ENCODE data around the gene KANSL1.

The KANSL1 gene

DNA sequence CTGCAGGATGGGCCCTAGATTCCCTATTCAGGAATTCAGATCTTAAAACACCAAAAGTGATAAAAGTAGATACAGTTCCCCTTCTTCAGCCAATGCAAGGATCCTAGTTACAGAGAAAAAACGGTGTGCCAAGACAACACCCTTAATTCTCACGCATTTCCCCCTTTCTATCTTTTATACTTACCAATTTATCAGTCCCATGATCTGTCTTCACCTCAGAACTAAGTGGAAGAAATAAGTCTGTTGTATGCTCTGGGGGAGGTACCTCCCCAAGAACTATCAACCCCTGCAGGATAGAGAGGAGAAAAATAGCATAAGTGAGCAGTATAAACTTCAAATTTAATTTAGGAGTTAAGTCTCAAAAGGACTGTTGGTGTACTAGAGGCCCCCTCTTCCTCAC, 111.0 kb downstream of the KANSL1 start:
- no peak overlapping the region for H3K4me3 ChIP-seq (ENCODE audit: low read length)
- H3K9ac ChIP-seq (ENCODE audit: low read depth, low read length) = no peak overlapping the region
- H3K27ac ChIP-seq (ENCODE audit: low read length) = no peak overlapping the region
- peaks cover 30% of the 10 kb centered on the region for H3K36me3 ChIP-seq (ENCODE audit: insufficient read depth, low read depth, low read length)
- H3K9me3 ChIP-seq (ENCODE audit: insufficient read depth, low read depth, low read length) = no peaks in the 10 kb centered on the region
- H3K27me3 ChIP-seq (ENCODE audit: insufficient read depth, low read length) = no peaks in the 10 kb centered on the region
- no peaks in the 10 kb centered on the region; the same call in 1 of the 2 replicates for H3K4me1 ChIP-seq (ENCODE audit: insufficient read depth, low read length)

DNA sequence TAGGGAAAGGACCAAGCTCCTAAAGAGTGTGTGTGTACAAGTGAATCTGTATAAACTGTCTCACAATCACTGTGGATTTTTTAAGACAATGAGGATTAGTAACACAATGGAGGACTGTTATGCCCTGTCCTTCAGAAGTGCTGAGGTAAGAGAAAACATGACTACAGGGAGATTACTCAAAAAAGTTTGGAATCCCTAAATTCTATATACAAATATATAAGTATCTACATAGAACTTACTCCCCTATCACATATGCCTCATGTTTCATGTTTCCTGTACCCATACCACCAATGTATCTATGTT, 112.3 kb downstream of the KANSL1 start:
- H3K9me3 ChIP-seq (ENCODE audit: insufficient read depth, low read depth, low read length) = no peaks in the 10 kb centered on the region
- no peak overlapping the region for H3K27ac ChIP-seq (ENCODE audit: low read length)
- peaks cover 28% of the 10 kb centered on the region for H3K36me3 ChIP-seq (ENCODE audit: insufficient read depth, low read depth, low read length)
- no peak overlapping the region for H3K4me3 ChIP-seq (ENCODE audit: low read length)
- H3K4me1 ChIP-seq (ENCODE audit: insufficient read depth, low read length) = no peaks in the 10 kb centered on the region; the same call in 1 of the 2 replicates
- no peak overlapping the region for H3K9ac ChIP-seq (ENCODE audit: low read depth, low read length)
- no peaks in the 10 kb centered on the region for H3K27me3 ChIP-seq (ENCODE audit: insufficient read depth, low read length)

DNA sequence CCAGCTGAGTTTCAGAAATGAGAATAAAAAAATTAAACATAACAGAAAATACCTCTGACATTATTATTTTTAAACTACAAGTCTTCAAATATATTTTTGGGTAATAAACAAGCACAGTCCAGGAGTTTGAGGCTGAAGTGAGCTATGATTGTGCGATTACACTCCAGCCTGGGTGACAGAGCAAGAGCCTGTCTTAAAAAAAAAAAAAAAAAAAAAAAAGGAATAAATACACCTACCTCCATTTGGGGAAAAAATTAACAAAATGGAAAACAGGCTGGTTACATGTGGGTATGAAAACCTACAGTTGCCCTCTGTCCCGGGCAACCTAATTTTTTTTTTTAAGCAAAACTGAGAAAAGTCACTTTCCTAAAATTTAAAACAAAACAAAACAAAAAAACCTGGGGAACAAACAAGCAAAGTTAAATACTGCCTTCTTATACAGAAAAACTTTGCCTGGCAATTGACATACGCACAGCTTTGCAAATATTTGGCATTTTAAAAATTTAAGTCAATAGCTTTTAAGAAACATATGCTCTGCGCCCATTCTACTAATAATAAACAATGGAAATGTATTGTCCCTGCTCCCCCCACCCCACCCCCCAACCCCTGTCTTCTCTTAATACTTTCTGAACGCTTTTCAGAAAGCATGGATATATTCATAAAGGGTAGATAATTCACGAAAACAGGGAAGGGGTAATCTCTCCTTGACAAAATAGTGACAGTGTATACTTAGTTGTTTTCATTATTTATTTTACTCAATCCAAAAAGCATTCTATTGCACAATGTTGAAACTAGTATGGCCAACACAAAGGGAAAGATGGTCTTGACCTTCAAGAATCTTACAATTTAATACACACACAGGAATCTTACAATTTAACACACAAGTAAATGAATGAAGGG, 112.9 kb downstream of the KANSL1 start:
- H3K36me3 ChIP-seq (ENCODE audit: insufficient read depth, low read depth, low read length) = peaks cover 32% of the 10 kb centered on the region
- no peak overlapping the region for H3K4me3 ChIP-seq (ENCODE audit: low read length)
- H3K27ac ChIP-seq (ENCODE audit: low read length) = no peak overlapping the region
- H3K9me3 ChIP-seq (ENCODE audit: insufficient read depth, low read depth, low read length) = no peaks in the 10 kb centered on the region
- no peaks in the 10 kb centered on the region for H3K27me3 ChIP-seq (ENCODE audit: insufficient read depth, low read length)
- H3K4me1 ChIP-seq (ENCODE audit: insufficient read depth, low read length) = no peaks in the 10 kb centered on the region; the same call in 1 of the 2 replicates
- H3K9ac ChIP-seq (ENCODE audit: low read depth, low read length) = no peak overlapping the region

- Histone ChIP-seq H3K27ac (ENCODE audit: low read length) (no peak overlapping the region), H3K4me3 (ENCODE audit: low read length) (no peak overlapping the region), H3K27me3 (ENCODE audit: insufficient read depth, low read length) (no peaks in the 10 kb centered on the region), H3K9ac (ENCODE audit: low read depth, low read length) (no peak overlapping the region), H3K36me3 (ENCODE audit: insufficient read depth, low read depth, low read length) (peaks cover 38% of the 10 kb centered on the region), H3K9me3 (ENCODE audit: insufficient read depth, low read depth, low read length) (no peaks in the 10 kb centered on the region), H3K4me1 (ENCODE audit: insufficient read depth, low read length) (peaks cover 2% of the 10 kb centered on the region)
Observed at GRCh38 chr17:46078675-46079074, 114.6 kb downstream of the KANSL1 start.

- Histone ChIP-seq H3K4me3 (ENCODE audit: low read length) (no peak overlapping the region), H3K9ac (ENCODE audit: low read depth, low read length) (no peak overlapping the region), H3K27me3 (ENCODE audit: insufficient read depth, low read length) (no peaks in the 10 kb centered on the region), H3K4me1 (ENCODE audit: insufficient read depth, low read length) (peaks cover 30% of the 10 kb centered on the region), H3K36me3 (ENCODE audit: insufficient read depth, low read depth, low read length) (peaks cover 30% of the 10 kb centered on the region), H3K27ac (ENCODE audit: low read length) (no peak overlapping the region), H3K9me3 (ENCODE audit: insufficient read depth, low read depth, low read length) (no peaks in the 10 kb centered on the region)
Observed at GRCh38 chr17:46074540-46074939, 118.7 kb downstream of the KANSL1 start.

DNA sequence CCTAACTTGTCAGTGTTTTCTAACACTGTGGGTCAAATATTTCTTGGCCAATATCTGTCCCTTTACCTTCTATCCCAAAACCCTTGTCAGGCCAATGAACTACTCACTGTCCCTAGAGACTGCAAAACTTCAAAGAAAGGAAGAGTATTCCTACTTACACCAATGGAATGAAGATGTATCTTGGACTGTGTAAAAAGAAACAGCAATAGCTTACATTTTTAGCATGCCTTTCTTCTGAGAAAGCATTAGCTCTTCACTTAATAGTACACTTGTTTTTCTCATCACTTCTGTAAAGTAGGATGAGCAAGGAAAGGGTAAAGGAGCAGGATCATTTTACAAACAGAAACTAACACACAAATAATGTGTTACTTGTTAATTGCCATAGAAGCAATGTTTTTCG, 120.2 kb downstream of the KANSL1 start:
- no peaks in the 10 kb centered on the region for H3K27me3 ChIP-seq (ENCODE audit: insufficient read depth, low read length)
- no peak overlapping the region for H3K4me3 ChIP-seq (ENCODE audit: low read length)
- H3K9ac ChIP-seq (ENCODE audit: low read depth, low read length) = no peak overlapping the region
- no peaks in the 10 kb centered on the region for H3K9me3 ChIP-seq (ENCODE audit: insufficient read depth, low read depth, low read length)
- peaks cover 30% of the 10 kb centered on the region for H3K4me1 ChIP-seq (ENCODE audit: insufficient read depth, low read length)
- no peak overlapping the region for H3K27ac ChIP-seq (ENCODE audit: low read length)
- H3K36me3 ChIP-seq (ENCODE audit: insufficient read depth, low read depth, low read length) = peaks cover 22% of the 10 kb centered on the region

- H3K9ac ChIP-seq (ENCODE audit: low read depth, low read length) = no peak overlapping the region
- no peak overlapping the region for H3K4me3 ChIP-seq (ENCODE audit: low read length)
- H3K36me3 ChIP-seq (ENCODE audit: insufficient read depth, low read depth, low read length) = peaks cover 29% of the 10 kb centered on the region
- H3K4me1 ChIP-seq (ENCODE audit: insufficient read depth, low read length) = peaks cover 30% of the 10 kb centered on the region
- no peaks in the 10 kb centered on the region for H3K27me3 ChIP-seq (ENCODE audit: insufficient read depth, low read length)
- H3K9me3 ChIP-seq (ENCODE audit: insufficient read depth, low read depth, low read length) = no peaks in the 10 kb centered on the region
- no peak overlapping the region for H3K27ac ChIP-seq (ENCODE audit: low read length)
Observed at GRCh38 chr17:46071796-46072195, 121.4 kb downstream of the KANSL1 start.

- Histone ChIP-seq H3K4me1 (ENCODE audit: insufficient read depth, low read length) (no peaks in the 10 kb centered on the region; the same call in 1 of the 2 replicates), H3K9me3 (ENCODE audit: insufficient read depth, low read depth, low read length) (no peaks in the 10 kb centered on the region), H3K36me3 (ENCODE audit: insufficient read depth, low read depth, low read length) (peaks cover 71% of the 10 kb centered on the region), H3K27me3 (ENCODE audit: insufficient read depth, low read length) (no peaks in the 10 kb centered on the region), H3K27ac (ENCODE audit: low read length) (no peak overlapping the region), H3K9ac (ENCODE audit: low read depth, low read length) (no peak overlapping the region), H3K4me3 (ENCODE audit: low read length) (no peak overlapping the region)
Observed at GRCh38 chr17:46064460-46064859, 128.8 kb downstream of the KANSL1 start.

GRCh38 chr17:46063241-46063640, 130.0 kb downstream of the KANSL1 start:
- Histone ChIP-seq H3K4me3 (ENCODE audit: low read length) (no peak overlapping the region), H3K9ac (ENCODE audit: low read depth, low read length) (no peak overlapping the region), H3K27me3 (ENCODE audit: insufficient read depth, low read length) (no peaks in the 10 kb centered on the region), H3K4me1 (ENCODE audit: insufficient read depth, low read length) (peaks cover 1% of the 10 kb centered on the region; the same call in 1 of the 2 replicates), H3K27ac (ENCODE audit: low read length) (no peak overlapping the region), H3K9me3 (ENCODE audit: insufficient read depth, low read depth, low read length) (no peaks in the 10 kb centered on the region), H3K36me3 (ENCODE audit: insufficient read depth, low read depth, low read length) (peaks cover 74% of the 10 kb centered on the region)

DNA sequence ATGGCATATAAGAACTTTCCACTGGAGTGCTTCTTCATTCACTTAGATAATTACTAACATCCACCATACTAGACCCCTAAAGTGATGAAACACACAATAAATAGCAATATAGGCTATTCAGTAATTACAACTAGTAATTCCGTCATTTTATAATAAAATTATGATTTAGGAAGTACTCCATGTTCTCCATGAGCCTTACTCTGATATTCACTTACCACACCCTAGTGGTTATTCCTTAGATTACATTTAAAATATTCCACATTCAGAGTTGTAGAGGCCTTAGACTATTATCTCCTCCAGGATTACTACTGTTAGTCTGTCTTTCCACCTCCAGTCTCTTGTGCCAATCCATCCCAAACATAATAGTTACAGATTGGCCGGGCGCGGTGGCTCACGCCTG, 131.8 kb downstream of the KANSL1 start:
- no peak overlapping the region for H3K27ac ChIP-seq (ENCODE audit: low read length)
- H3K9ac ChIP-seq (ENCODE audit: low read depth, low read length) = no peak overlapping the region
- no peaks in the 10 kb centered on the region for H3K9me3 ChIP-seq (ENCODE audit: insufficient read depth, low read depth, low read length)
- H3K36me3 ChIP-seq (ENCODE audit: insufficient read depth, low read depth, low read length) = peaks cover 67% of the 10 kb centered on the region
- H3K27me3 ChIP-seq (ENCODE audit: insufficient read depth, low read length) = no peaks in the 10 kb centered on the region
- H3K4me1 ChIP-seq (ENCODE audit: insufficient read depth, low read length) = peaks cover 18% of the 10 kb centered on the region
- no peak overlapping the region for H3K4me3 ChIP-seq (ENCODE audit: low read length)

- no peak overlapping the region for H3K27ac ChIP-seq (ENCODE audit: low read length)
- H3K9ac ChIP-seq (ENCODE audit: low read depth, low read length) = no peak overlapping the region
- no peaks in the 10 kb centered on the region for H3K9me3 ChIP-seq (ENCODE audit: insufficient read depth, low read depth, low read length)
- H3K36me3 ChIP-seq (ENCODE audit: insufficient read depth, low read depth, low read length) = peaks cover 60% of the 10 kb centered on the region
- H3K4me3 ChIP-seq (ENCODE audit: low read length) = no peak overlapping the region
- H3K27me3 ChIP-seq (ENCODE audit: insufficient read depth, low read length) = no peaks in the 10 kb centered on the region
- H3K4me1 ChIP-seq (ENCODE audit: insufficient read depth, low read length) = peaks cover 19% of the 10 kb centered on the region
Observed at GRCh38 chr17:46060461-46060860, 132.8 kb downstream of the KANSL1 start.

DNA sequence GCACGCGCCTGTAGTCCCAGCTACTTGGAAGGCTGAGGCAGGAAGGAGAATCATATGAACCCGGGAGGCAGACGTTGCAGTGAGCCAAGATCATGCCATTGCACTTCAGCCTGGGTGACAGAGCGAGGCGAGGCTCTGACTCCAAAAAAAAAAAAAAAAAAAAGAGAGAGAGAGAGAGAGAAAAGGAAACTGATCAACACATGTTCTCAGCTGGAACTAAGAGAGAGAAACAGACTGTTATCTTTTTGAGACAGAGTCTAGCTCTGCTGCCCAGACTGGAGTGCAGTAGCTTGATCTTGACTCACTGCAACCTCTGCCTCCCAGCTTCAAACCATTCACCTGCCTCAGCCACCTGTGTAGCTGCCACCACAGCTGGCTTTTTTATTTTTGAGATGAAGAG, 133.7 kb downstream of the KANSL1 start:
- no peak overlapping the region for H3K27ac ChIP-seq (ENCODE audit: low read length)
- H3K9ac ChIP-seq (ENCODE audit: low read depth, low read length) = no peak overlapping the region
- H3K4me1 ChIP-seq (ENCODE audit: insufficient read depth, low read length) = peaks cover 19% of the 10 kb centered on the region
- H3K4me3 ChIP-seq (ENCODE audit: low read length) = no peak overlapping the region
- no peaks in the 10 kb centered on the region for H3K9me3 ChIP-seq (ENCODE audit: insufficient read depth, low read depth, low read length)
- H3K36me3 ChIP-seq (ENCODE audit: insufficient read depth, low read depth, low read length) = peaks cover 55% of the 10 kb centered on the region
- H3K27me3 ChIP-seq (ENCODE audit: insufficient read depth, low read length) = no peaks in the 10 kb centered on the region

All from iPS-20b (cell line).